ENCODE data around the gene SNRNP200. TPM values are rescaled to one million over a fixed set of nuclear protein-coding genes. Genes with fewer than 3 reads are reported as not detected.
A peak's percentile ranks its signal among the peaks of the same experiment; 100 is the strongest.
"Not testable (repeated sequence)": the region's sequence is repeated elsewhere in the genome, so short reads cannot be mapped to it uniquely, and the experiment has no call there.

Gene SNRNP200
- total RNA-seq, 3 donors from 2014 or later (not counting 1 experiment from before 2014, with no cell fraction given): 207 to 236 (median 228) TPM

- Histone ChIP-seq H3K4me3 (ENCODE audit: low read length) (peak overlapping the region; percentile 91), H3K4me1 (ENCODE audit: control insufficient read depth, insufficient read depth, low read length) (peaks cover 24% of the 10 kb centered on the region), H3K36me3 (ENCODE audit: control insufficient read depth, insufficient read depth, low read length) (peaks cover 49% of the 10 kb centered on the region), H3K27ac (ENCODE audit: low read length) (peak overlapping the region; percentile 94), H3K27me3 (ENCODE audit: control insufficient read depth, insufficient read depth, low read length) (no peaks in the 10 kb centered on the region), H3K9me3 (ENCODE audit: control insufficient read depth, insufficient read depth, low read length) (no peaks in the 10 kb centered on the region)
- Mint-ChIP-seq H3K36me3 (peaks cover 22% of the 10 kb centered on the region), H3K4me1 (peaks cover 56 to 60% of the 10 kb centered on the region in 2 donors), H3K9me3 (no peaks in the 10 kb centered on the region), H3K4me3 (peak overlapping the region; percentile 98), H3K27ac (peak overlapping the region; percentile 97 to 99), H3K27me3 (ENCODE audit: low read depth in 2 of 2) (no peaks in the 10 kb centered on the region)
- no peak for ATAC-seq
- TF ChIP-seq, protein P1, sequence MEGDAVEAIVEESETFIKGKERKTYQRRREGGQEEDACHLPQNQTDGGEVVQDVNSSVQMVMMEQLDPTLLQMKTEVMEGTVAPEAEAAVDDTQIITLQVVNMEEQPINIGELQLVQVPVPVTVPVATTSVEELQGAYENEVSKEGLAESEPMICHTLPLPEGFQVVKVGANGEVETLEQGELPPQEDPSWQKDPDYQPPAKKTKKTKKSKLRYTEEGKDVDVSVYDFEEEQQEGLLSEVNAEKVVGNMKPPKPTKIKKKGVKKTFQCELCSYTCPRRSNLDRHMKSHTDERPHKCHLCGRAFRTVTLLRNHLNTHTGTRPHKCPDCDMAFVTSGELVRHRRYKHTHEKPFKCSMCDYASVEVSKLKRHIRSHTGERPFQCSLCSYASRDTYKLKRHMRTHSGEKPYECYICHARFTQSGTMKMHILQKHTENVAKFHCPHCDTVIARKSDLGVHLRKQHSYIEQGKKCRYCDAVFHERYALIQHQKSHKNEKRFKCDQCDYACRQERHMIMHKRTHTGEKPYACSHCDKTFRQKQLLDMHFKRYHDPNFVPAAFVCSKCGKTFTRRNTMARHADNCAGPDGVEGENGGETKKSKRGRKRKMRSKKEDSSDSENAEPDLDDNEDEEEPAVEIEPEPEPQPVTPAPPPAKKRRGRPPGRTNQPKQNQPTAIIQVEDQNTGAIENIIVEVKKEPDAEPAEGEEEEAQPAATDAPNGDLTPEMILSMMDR (IDR thresholded peaks at IDR 0.05): no peak
- DNase-seq: no peak
- intact Hi-C loops (cut with micrococcal nuclease): loop anchor here (1.0 to 5.0 kb wide), 4 partner anchors 16 to 233 kb away; partner anchors contain the start of genes CIAO1 and DUSP2
- 84% methylated on average over 9 of the region's 11 CpGs for WGBS (ENCODE audit: insufficient coverage)
Measured at GRCh38 chr2:96304606-96305005, 740 bp downstream of the SNRNP200 start.

- no peak overlapping the region for H3K4me3 Mint-ChIP-seq
- DNase-seq (no peak), ATAC-seq (no peak)
- peaks cover 24% of the 10 kb centered on the region for H3K4me1 ChIP-seq (ENCODE audit: control insufficient read depth, insufficient read depth, low read length)
- intact Hi-C loops (cut with micrococcal nuclease): no loop called here
- no peaks in the 10 kb centered on the region for H3K9me3 Mint-ChIP-seq
- H3K36me3 Mint-ChIP-seq: peaks cover 47% of the 10 kb centered on the region
- TF ChIP-seq, protein P1 (IDR thresholded peaks at IDR 0.05): no peak
- H3K27ac ChIP-seq (ENCODE audit: low read length): no peak overlapping the region
- H3K4me3 ChIP-seq (ENCODE audit: low read length): no peak overlapping the region
- no peaks in the 10 kb centered on the region for H3K9me3 ChIP-seq (ENCODE audit: control insufficient read depth, insufficient read depth, low read length)
- H3K4me1 Mint-ChIP-seq: peaks cover 60 to 64% of the 10 kb centered on the region in 2 donors
- peak overlapping the region; percentile 53 to 78 for H3K27ac Mint-ChIP-seq
- no peaks in the 10 kb centered on the region for H3K27me3 ChIP-seq (ENCODE audit: control insufficient read depth, insufficient read depth, low read length)
- peaks cover 72% of the 10 kb centered on the region for H3K36me3 ChIP-seq (ENCODE audit: control insufficient read depth, insufficient read depth, low read length)
- WGBS (ENCODE audit: insufficient coverage): no CpG with 5 or more reads among the region's 1 CpG
- no peaks in the 10 kb centered on the region for H3K27me3 Mint-ChIP-seq (ENCODE audit: low read depth in 2 of 2)
Measured at GRCh38 chr2:96301865-96302264, 3.5 kb downstream of the SNRNP200 start.

DNA sequence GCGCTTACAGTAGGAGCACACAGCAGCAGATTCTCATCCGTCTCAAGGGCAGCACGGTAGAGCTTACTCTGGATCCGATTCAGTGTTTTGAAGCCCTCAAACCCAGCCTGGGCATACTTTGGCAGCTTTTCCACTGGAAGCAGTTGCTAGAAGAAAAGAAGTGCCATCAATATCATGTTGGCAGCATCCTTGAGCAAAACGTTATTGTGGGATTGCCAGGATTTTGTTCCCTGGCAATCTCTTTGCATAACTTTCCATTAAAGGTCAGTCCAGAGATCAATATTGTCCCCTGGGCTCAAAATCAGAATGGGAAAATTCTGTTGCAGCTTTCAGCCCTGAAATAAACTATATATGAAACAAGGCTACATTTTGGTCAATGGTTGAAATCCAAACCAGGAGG, 8.4 kb downstream of the SNRNP200 start:
- Histone ChIP-seq H3K27ac (ENCODE audit: low read length) (no peak overlapping the region), H3K9me3 (ENCODE audit: control insufficient read depth, insufficient read depth, low read length) (no peaks in the 10 kb centered on the region), H3K27me3 (ENCODE audit: control insufficient read depth, insufficient read depth, low read length) (no peaks in the 10 kb centered on the region), H3K4me3 (ENCODE audit: low read length) (no peak overlapping the region), H3K4me1 (ENCODE audit: control insufficient read depth, insufficient read depth, low read length) (no peaks in the 10 kb centered on the region), H3K36me3 (ENCODE audit: control insufficient read depth, insufficient read depth, low read length) (peaks cover 91% of the 10 kb centered on the region)
- H3K4me1 Mint-ChIP-seq: peaks cover 17 to 20% of the 10 kb centered on the region in 2 donors
- TF ChIP-seq, protein P1 (IDR thresholded peaks at IDR 0.05): no peak
- 91% methylated on average over 5 of the region's 5 CpGs for WGBS (ENCODE audit: insufficient coverage)
- peaks cover 62% of the 10 kb centered on the region for H3K36me3 Mint-ChIP-seq
- intact Hi-C loops (cut with micrococcal nuclease): no loop called here
- no peaks in the 10 kb centered on the region for H3K9me3 Mint-ChIP-seq
- ATAC-seq (no peak), DNase-seq (no peak)
- no peak overlapping the region for H3K4me3 Mint-ChIP-seq
- no peaks in the 10 kb centered on the region for H3K27me3 Mint-ChIP-seq (ENCODE audit: low read depth in 2 of 2)
- no peak overlapping the region for H3K27ac Mint-ChIP-seq

DNA sequence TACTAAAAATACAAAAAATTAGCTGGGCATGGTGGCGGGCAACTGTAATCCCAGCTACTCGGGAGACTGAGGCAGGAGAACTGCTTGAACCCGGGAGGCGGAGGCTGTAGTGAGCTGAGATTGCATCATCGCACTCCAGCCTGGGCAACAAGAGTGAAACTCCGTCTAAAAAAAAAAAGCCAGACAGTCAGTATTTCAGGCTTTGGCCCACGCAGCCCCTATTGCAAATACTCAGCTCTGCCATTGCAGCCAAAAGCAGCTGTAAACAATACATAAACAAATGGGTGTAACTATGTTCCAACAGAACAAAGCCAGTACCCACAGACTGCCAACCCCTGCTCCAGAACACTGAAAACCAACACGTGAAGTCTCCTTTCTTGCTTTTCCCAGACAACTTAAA, 11.1 kb downstream of the SNRNP200 start:
- H3K27me3 ChIP-seq (ENCODE audit: control insufficient read depth, insufficient read depth, low read length); H3K4me1 ChIP-seq (ENCODE audit: control insufficient read depth, insufficient read depth, low read length); H3K4me1 Mint-ChIP-seq; DNase-seq; H3K27me3 Mint-ChIP-seq (ENCODE audit: low read depth in 2 of 2); H3K9me3 Mint-ChIP-seq; H3K9me3 ChIP-seq (ENCODE audit: control insufficient read depth, insufficient read depth, low read length); ATAC-seq; H3K27ac ChIP-seq (ENCODE audit: low read length); H3K4me3 ChIP-seq (ENCODE audit: low read length); H3K27ac Mint-ChIP-seq; H3K4me3 Mint-ChIP-seq; intact Hi-C loops (cut with micrococcal nuclease): not testable (repeated sequence)
- WGBS (ENCODE audit: insufficient coverage): 97% methylated on average over 8 of the region's 8 CpGs
- H3K36me3 ChIP-seq (ENCODE audit: control insufficient read depth, insufficient read depth, low read length): peaks cover 93% of the 10 kb centered on the region
- peaks cover 64% of the 10 kb centered on the region for H3K36me3 Mint-ChIP-seq

All from natural killer cell (primary cell).